Right lobe of liver (tissue), 4 donors: ENCODE data around the gene ATP6V1G1.
"Not testable (repeated sequence)": the region's sequence is repeated elsewhere in the genome, so short reads cannot be mapped to it uniquely, and the experiment has no call there.

Experiments
- CTCF ChIP-seq, 4 donors: fragments of 200-600 bp in 3 of 4; fragments of 450-650 bp in 1 of 4; IDR thresholded peaks; one replicate each; pipeline versions ENCODE4 v1.5.1 to v1.8.0; 2016 to 2022; ENCODE audit warnings: antibody characterized with exemption in 4 of 4, mild to moderate bottlenecking in 2 of 4
- POLR2A ChIP-seq: fragments of 450-650 bp; IDR thresholded peaks from one replicate; pipeline ENCODE4 v1.6.1; 2017; ENCODE audit warnings: antibody characterized with exemption, mild to moderate bottlenecking
- donor health status: DM: no; HTN: no; CAD: no.
- donor health status: DM: no; HTN: no; CAD: no.
- donor health status: DM: no; HTN: yes; CAD: no.

GRCh38 chr9:114578134-114578533 lies 9.4 kb upstream of the ATP6V1G1 start:
- TF ChIP-seq CTCF (IDR thresholded peaks at IDR 0.05); POLR2A: not testable (repeated sequence)
